Amygdala (tissue), 56 donors: ENCODE results near the gene PPP4R2.

Source experiments
- DNase-seq, 56 donors: peaks; one replicate each; lab custom pipeline; 2025; lab: John Stamatoyannopoulos, UW

Gene PPP4R2, protein sequence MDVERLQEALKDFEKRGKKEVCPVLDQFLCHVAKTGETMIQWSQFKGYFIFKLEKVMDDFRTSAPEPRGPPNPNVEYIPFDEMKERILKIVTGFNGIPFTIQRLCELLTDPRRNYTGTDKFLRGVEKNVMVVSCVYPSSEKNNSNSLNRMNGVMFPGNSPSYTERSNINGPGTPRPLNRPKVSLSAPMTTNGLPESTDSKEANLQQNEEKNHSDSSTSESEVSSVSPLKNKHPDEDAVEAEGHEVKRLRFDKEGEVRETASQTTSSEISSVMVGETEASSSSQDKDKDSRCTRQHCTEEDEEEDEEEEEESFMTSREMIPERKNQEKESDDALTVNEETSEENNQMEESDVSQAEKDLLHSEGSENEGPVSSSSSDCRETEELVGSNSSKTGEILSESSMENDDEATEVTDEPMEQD

GRCh38 chr3:72996473-72997333 is at the start of gene PPP4R2:
Gene PPP4R2, plus strand, starts transcription at chr3:72996811. Its CDS starts 227 bp downstream, at chr3:72997038.
- DNase-seq, result peak; percentile 18 to 91 (median 76)

- DNase-seq, result no peak
These were observed 48.7 kb upstream of the PPP4R2 start for GRCh38 chr3:72947715-72948490.

GRCh38 chr3:72949016-72949415 is 47.6 kb upstream of the PPP4R2 start:
- DNase-seq, result no peak

DNA sequence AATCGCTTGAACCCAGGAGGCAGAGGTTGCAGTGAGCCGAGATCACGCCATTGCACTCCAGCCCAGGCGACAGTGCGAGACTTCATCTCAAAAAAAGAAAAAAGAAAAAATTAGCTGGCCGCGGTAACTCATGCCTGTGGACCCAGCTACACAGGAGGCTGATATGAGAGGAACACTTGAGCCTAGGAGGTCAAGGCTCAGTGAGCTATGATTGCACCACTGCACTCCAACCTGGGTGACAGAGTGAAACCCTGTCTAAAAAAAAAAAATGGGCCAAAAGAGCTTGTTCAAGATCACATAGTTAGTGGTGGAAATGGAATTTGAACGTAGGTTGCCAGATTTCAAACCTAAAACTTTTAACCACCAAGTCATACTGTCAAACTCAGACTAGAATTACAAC is 46.2 kb upstream of the PPP4R2 start:
- DNase-seq, result no peak

GRCh38 chr3:72950801-72951200 is 45.8 kb upstream of the PPP4R2 start:
- peak in 21 of 56 donors; percentile 2 to 58 (median 21) for DNase-seq

- no peak for DNase-seq
These were observed 45.3 kb upstream of the PPP4R2 start for GRCh38 chr3:72951259-72951722.

DNA sequence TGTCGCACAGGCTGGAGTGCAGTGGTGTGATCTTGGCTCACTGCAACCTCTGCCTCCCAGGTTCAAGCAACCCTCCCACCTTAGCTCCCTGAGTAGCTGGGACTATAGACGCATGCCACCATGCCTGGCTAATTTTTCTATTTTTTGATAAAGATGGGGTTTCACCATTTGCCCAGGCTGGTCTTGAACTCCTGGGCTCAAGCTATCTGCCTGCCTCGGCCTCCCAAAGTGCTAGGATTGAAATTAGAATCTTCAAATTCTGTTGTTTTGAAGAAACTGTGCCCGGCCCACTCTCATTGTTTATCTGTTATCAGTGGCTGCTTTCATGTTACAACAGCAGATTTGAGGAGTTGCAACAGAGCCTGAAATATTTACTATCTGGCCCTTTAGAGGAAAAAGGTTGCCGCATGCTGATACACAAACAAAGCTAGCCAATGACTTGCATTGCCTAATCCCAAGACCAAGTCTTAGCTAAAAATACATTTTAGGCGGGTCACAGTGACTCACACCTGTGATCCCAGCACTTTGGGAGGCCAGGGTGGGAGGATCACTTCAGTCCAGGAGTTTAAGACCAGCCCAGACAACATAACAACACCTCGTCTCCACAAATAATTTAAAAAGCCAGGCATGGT is 43.2 kb upstream of the PPP4R2 start:
- DNase-seq, result no peak

GRCh38 chr3:72957297-72957696 is 39.3 kb upstream of the PPP4R2 start:
- peak in 51 of 56 donors; percentile 6 to 89 (median 56) for DNase-seq

DNA sequence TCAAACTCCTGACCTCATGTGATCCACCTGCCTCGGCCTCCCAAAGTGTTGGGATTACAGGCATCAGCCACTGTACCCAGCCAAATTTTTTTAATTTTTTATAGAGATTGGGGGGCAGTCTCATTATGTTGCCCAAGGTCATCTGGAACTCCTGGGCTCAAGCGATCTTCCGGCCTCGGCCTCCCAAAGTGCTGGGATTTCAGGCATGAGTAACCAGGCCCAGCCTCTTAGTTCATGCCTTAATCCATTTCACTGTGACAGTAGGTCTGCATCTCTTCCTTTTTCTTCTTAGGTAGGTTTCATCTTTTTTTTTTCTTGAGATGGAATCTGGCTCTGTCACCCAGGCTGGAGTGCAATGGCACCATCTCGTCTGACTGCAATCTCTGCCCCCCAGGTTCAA is 37.3 kb upstream of the PPP4R2 start:
- DNase-seq, result no peak

DNA sequence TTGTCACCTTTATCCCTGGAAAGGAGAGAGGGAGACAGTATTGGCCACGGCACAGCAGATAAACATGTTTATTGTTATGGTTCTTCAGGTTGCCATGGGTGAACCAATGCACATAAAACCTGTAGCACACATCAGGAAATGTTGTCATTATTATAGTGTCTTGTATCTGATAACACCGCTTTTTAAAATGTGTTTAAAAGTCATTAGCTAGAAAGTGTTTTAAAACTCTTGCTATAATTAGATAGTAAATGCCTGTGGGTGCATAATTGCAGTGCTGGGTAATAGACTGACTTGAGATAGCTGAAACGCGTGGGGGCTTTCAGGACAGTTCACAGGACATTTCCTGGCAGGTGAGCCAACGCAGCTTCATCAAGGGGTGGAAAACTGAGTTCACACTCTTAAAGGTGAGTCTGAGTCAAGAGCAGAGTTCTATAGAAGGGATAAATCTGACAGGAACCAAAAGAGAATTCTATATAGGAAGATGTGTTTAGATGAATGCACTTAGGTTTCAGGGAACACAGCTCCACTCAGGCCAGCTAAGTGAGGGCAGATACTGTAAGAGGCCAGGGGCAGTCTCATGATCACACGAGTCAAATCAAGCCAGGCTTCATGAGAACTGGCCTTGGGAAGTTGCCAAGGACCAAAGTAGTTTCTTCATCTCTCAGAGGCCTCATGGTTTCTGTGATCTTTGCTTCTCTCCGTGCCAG is 35.6 kb upstream of the PPP4R2 start:
- peak in 8 of 56 donors; percentile 3 to 64 (median 18) for DNase-seq

- DNase-seq, result no peak
These were observed 34.9 kb upstream of the PPP4R2 start for GRCh38 chr3:72961752-72962151.

DNA sequence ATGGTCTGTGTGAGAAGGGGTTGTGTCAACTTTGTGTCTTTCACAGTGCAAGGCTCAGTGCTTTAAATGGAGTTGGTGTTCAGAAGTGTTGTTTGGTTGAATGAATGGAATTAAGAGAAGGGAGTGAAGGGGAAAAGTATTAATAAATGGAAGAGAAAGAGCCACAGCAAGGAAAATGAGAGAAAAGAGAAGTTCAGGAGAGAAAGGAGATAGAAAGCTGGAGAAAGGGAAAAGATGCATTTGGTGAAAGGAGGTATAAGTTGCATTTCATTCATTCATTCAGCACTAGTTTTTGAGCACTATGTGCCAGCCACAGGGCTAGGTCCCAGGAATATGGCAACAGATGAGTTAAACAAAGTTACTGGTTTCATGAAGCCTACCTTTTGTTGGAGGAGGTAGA is 34.3 kb upstream of the PPP4R2 start:
- DNase-seq, result no peak

- no peak for DNase-seq
These were observed 32.0 kb upstream of the PPP4R2 start for GRCh38 chr3:72964633-72965032.

DNA sequence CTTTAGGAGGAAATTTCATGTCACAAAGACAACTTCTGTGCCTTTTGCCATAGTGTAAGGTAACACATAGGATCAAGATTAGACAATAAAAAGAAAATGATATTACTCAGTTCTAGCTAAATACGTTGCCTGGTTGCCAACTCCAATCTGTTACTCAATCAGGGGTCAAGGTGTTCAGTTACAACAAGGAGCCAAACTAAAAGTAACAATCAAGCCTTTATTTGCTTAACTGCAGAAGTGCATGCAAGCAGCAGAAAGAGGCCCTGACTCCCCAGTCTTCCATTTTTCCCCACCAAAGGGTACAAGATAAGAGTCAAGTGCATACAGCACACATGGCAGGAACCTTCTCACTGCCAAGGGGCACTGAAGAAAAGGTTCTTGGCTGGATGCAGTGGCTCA is 28.3 kb upstream of the PPP4R2 start:
- DNase-seq, result no peak

DNA sequence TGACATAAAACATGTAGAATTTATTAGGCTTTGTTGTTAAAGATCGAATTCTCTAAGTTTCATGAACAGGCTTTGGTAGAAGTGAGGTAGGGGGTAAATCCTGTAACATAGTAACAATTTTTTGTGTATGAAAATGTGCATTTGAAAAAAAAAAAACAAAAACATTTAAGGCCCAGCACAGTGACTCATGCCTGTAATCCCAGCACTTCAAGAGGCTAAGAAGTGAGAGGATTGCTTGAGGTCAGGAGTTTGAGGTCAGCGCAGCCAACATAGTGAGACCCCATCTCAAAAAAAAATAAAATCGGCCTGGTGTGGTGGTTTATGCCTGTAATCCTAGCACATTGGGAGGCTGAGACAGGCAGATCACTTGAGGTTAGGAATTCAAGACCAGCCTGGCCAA is 26.8 kb upstream of the PPP4R2 start:
- no peak for DNase-seq

DNA sequence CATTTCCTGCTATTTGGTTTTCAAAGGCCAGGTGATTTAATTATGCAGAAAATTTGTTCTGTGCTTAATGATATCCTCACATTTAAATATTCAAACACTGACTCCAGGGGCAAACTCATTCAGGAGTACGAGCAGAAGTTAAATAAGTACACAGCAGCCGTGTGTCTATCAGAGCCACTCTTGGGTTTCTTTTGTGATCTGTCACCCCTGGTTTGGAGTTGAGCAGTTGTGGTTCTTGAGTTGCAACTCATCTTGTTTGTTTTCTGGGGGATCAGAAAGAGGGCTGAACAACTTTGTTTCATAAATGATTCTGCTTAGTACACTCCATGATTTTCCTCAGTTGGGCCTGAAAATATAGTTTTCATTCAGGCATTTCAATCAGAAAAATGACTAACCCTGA is 25.7 kb upstream of the PPP4R2 start:
- DNase-seq, result no peak

DNA sequence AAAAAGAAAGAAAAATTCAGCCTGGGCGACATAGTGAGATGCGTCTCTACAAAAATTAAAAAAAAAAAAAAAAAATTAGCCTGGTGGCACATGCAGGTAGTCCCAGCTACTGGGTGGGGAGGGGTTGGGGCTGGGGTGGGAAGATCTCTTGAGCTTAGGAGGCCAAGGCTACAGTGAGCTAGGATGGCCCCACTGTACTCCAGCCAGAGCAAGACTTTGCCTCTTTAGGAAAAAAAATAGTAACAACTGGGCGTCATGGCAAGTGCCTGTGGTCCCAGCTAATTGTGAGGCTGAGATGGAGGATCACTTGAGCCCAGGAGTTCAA is 23.9 kb upstream of the PPP4R2 start:
- no peak for DNase-seq

- DNase-seq, result no peak
These were observed 23.4 kb upstream of the PPP4R2 start for GRCh38 chr3:72973031-72973723.

- DNase-seq, result no peak
These were observed 22.8 kb upstream of the PPP4R2 start for GRCh38 chr3:72973786-72974185.
